Measurements from ENCODE around the gene PTPN13.
"Not testable (repeated sequence)": the region's sequence is repeated elsewhere in the genome, so short reads cannot be mapped to it uniquely, and the experiment has no call there.

Gene PTPN13

GRCh38 chr4:86718152-86718551, 124.0 kb downstream of the PTPN13 start:
- DNase-seq (ENCODE audit: low spot score): no peak

- not testable (repeated sequence) for DNase-seq (ENCODE audit: low spot score)
Measured at GRCh38 chr4:86719149-86719548, 125.0 kb downstream of the PTPN13 start.

- no peak for DNase-seq (ENCODE audit: low spot score)
Measured at GRCh38 chr4:86720508-86721068, 126.5 kb downstream of the PTPN13 start.

- no peak for DNase-seq (ENCODE audit: low spot score)
Measured at GRCh38 chr4:86721412-86721811, 127.3 kb downstream of the PTPN13 start.

GRCh38 chr4:86730310-86730709, 136.2 kb downstream of the PTPN13 start:
- no peak for DNase-seq (ENCODE audit: low spot score)

GRCh38 chr4:86737244-86737643, 143.1 kb downstream of the PTPN13 start:
- DNase-seq (ENCODE audit: low spot score): no peak

- DNase-seq (ENCODE audit: low spot score): no peak
Measured at GRCh38 chr4:86741846-86742245, 147.7 kb downstream of the PTPN13 start.

- DNase-seq (ENCODE audit: low spot score): no peak
Measured at GRCh38 chr4:86744570-86744969, 150.5 kb downstream of the PTPN13 start.

- no peak for DNase-seq (ENCODE audit: low spot score)
Measured at GRCh38 chr4:86749121-86749520, 155.0 kb downstream of the PTPN13 start.

GRCh38 chr4:86755388-86755787, 161.3 kb downstream of the PTPN13 start:
- DNase-seq (ENCODE audit: low spot score): no peak

GRCh38 chr4:86757468-86757867, 163.4 kb downstream of the PTPN13 start:
- DNase-seq (ENCODE audit: low spot score): no peak

- no peak for DNase-seq (ENCODE audit: low spot score)
Measured at GRCh38 chr4:86759298-86759697, 165.2 kb downstream of the PTPN13 start.

GRCh38 chr4:86762649-86763048, 168.5 kb downstream of the PTPN13 start:
- no peak for DNase-seq (ENCODE audit: low spot score)

- DNase-seq (ENCODE audit: low spot score): no peak
Measured at GRCh38 chr4:86769794-86770193, 175.7 kb downstream of the PTPN13 start.

GRCh38 chr4:86771141-86771540, 177.0 kb downstream of the PTPN13 start:
- DNase-seq (ENCODE audit: low spot score): no peak

GRCh38 chr4:86775061-86775460, 180.9 kb downstream of the PTPN13 start:
- no peak for DNase-seq (ENCODE audit: low spot score)

- no peak for DNase-seq (ENCODE audit: low spot score)
Measured at GRCh38 chr4:86778175-86778574, 184.1 kb downstream of the PTPN13 start.

GRCh38 chr4:86788826-86789225, 194.7 kb downstream of the PTPN13 start:
- DNase-seq (ENCODE audit: low spot score): no peak

GRCh38 chr4:86791126-86791525, 197.0 kb downstream of the PTPN13 start:
- DNase-seq (ENCODE audit: low spot score): no peak

GRCh38 chr4:86809809-86810208, 215.7 kb downstream of the PTPN13 start:
- DNase-seq (ENCODE audit: low spot score): no peak

- DNase-seq (ENCODE audit: low spot score): no peak
Measured at GRCh38 chr4:86810847-86811246, 216.7 kb downstream of the PTPN13 start.

- no peak for DNase-seq (ENCODE audit: low spot score)
Measured at GRCh38 chr4:86815653-86816052, 221.5 kb downstream of the PTPN13 start.

GRCh38 chr4:86816501-86817273, 222.6 kb downstream of the PTPN13 start:
- DNase-seq (ENCODE audit: low spot score): no peak

GRCh38 chr4:86818211-86818610, 224.1 kb downstream of the PTPN13 start:
- DNase-seq (ENCODE audit: low spot score): no peak

Measured in germinal center (tissue), 1 donor.